CD8-positive, alpha-beta memory T cell (primary cell): Measurements from ENCODE around the gene MORC2. TPM values are rescaled to one million over a fixed set of nuclear protein-coding genes. Genes with fewer than 3 reads are reported as not detected.

Experiments used
- CTCF ChIA-PET: fragments of 350-600 bp; sonication (Branson Sonifier 250); formaldehyde crosslinking; loops from one replicate; lab custom pipeline; 2021; ENCODE audit warnings: antibody characterized with exemption; lab: Charles Lee
- POLR2A ChIA-PET: fragments of 350-600 bp; sonication (Branson Sonifier 250); formaldehyde crosslinking; loops from one replicate; lab custom pipeline; 2021; ENCODE audit warnings: antibody characterized with exemption; lab: Charles Lee
- DNase-seq, 5 donors: peaks; one replicate each; pipeline versions ENCODE4 v3.0.0 to v3.0.0-alpha.2; 2020 to 2022; ENCODE audit warnings: mixed read lengths in 1 of 5
- H3K27ac ChIP-seq: one replicate; pipeline ENCODE4 v1.7.0; 2013; ENCODE audit warnings: low read depth, mild to moderate bottlenecking, low read length, moderate library complexity
- H3K27me3 ChIP-seq: 2 replicates; pipeline ENCODE4 v1.7.0; 2013; ENCODE audit warnings: low read length, mild to moderate bottlenecking; ENCODE audit not compliant: insufficient read depth, poor library complexity, severe bottlenecking
- H3K36me3 ChIP-seq: 2 replicates; pipeline ENCODE4 v1.7.0; 2013; ENCODE audit warnings: mild to moderate bottlenecking, low read length, moderate library complexity; ENCODE audit not compliant: insufficient read depth
- H3K4me1 ChIP-seq: 2 replicates; pipeline ENCODE4 v1.7.0; 2013; ENCODE audit warnings: mild to moderate bottlenecking, low read length, moderate library complexity; ENCODE audit not compliant: insufficient read depth
- H3K4me3 ChIP-seq: 2 replicates; pipeline ENCODE4 v1.7.0; 2013; ENCODE audit warnings: mild to moderate bottlenecking, low read length
- H3K9me3 ChIP-seq: 2 replicates; pipeline ENCODE4 v1.7.0; 2013; ENCODE audit warnings: mild to moderate bottlenecking, low read length
- H3K27ac Mint-ChIP-seq, 8 donors: one replicate each; pipeline ENCODE4 v1.8.0; 2020 to 2021; ENCODE audit warnings: mixed read lengths in 8 of 8, mild to moderate bottlenecking in 6 of 8, inconsistent platforms in 3 of 8, moderate library complexity in 3 of 8
- H3K27me3 Mint-ChIP-seq, 2 donors: one replicate each; pipeline ENCODE4 v1.8.0; 2020 to 2021; ENCODE audit warnings: mixed read lengths in 2 of 2, mild to moderate bottlenecking in 1 of 2, moderate library complexity in 1 of 2
- H3K36me3 Mint-ChIP-seq, 3 donors: one replicate each; pipeline ENCODE4 v1.8.0; 2020 to 2021; ENCODE audit warnings: mixed read lengths in 3 of 3, inconsistent platforms in 1 of 3, mild to moderate bottlenecking in 1 of 3
- H3K4me1 Mint-ChIP-seq, 3 donors: one replicate each; pipeline ENCODE4 v1.8.0; 2020 to 2021; ENCODE audit warnings: mixed read lengths in 3 of 3, inconsistent platforms in 1 of 3, mild to moderate bottlenecking in 1 of 3
- H3K4me3 Mint-ChIP-seq, 7 donors: one replicate each; pipeline ENCODE4 v1.8.0; 2020 to 2021; ENCODE audit warnings: mixed read lengths in 7 of 7, mild to moderate bottlenecking in 6 of 7, moderate library complexity in 4 of 7, inconsistent platforms in 2 of 7
- H3K9me3 Mint-ChIP-seq, 5 donors: one replicate each; pipeline ENCODE4 v1.8.0; 2020 to 2022; ENCODE audit warnings: mixed read lengths in 5 of 5, mild to moderate bottlenecking in 3 of 5, moderate library complexity in 2 of 5, inconsistent platforms in 1 of 5
- polyA plus RNA-seq: library from polyadenylated mRNA; unstranded; fragments of 300-500 nt; fragmentation: Illumina TruSeq; gene quantifications from one replicate; pipeline ENCODE4 v1.2.3, GENCODE V29; 2021
- total RNA-seq, 2 experiments: library from RNA; stranded (reverse); gene quantifications; one replicate each; pipeline ENCODE4 v1.2.3, GENCODE V29; 2021

MORC2 gene
- total and polyA plus RNA-seq, 3 experiments from 2014 or later, result 13.0 to 29.9 (median 28.7) TPM

DNA sequence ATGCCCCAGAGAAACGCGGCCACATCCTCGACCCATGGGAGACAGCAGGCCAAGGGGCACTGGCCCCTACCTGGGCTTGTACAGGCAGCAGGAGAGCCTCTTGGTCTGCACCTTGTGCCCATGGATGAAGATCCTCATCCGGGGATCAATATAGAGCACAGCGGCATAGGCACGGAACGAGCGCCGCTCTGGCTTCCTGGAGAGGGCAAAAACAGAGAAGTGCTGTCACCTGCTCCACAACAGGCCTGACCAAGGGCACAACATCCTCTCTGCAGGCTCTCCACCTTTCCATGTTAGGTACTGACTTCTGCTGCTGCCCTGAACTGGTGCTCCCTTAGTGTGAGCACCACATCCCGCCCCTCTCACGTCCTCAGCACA lies 27.2 kb downstream of the MORC2 start:
- ChIA-PET CTCF (interaction anchor here (0.6 to 1.6 kb wide), 3 partner anchors 18 to 307 kb away, joined by 3 to 9 read pairs (median 6); partner anchors contain the start of genes MORC2 and TUG1), POLR2A (interaction anchor here (0.6 to 2.6 kb wide), 4 partner anchors 18 to 349 kb away, joined by 3 to 15 read pairs (median 6); partner anchors contain the start of genes MORC2 and TUG1)
- Mint-ChIP-seq H3K27ac (peak overlapping the region; percentile 84 to 96 (median 92)), H3K4me1 (peaks cover 65 to 77% (median 75%) of the 10 kb centered on the region in 3 donors), H3K4me3 (peak overlapping the region; percentile 78 to 92 (median 87)), H3K9me3 (no peaks in the 10 kb centered on the region), H3K27me3 (no peaks in the 10 kb centered on the region), H3K36me3 (peaks cover 26 to 86% (median 29%) of the 10 kb centered on the region in 3 donors)
- H3K4me3 ChIP-seq, result peak overlapping the region; percentile 63
- H3K4me1 ChIP-seq, result peaks cover 88% of the 10 kb centered on the region
- no peaks in the 10 kb centered on the region for H3K27me3 ChIP-seq
- peaks cover 45% of the 10 kb centered on the region for H3K36me3 ChIP-seq
- DNase-seq, result peak in 1 of 5 donors; percentile 26
- no peak overlapping the region for H3K27ac ChIP-seq
- H3K9me3 ChIP-seq, result no peaks in the 10 kb centered on the region

DNA sequence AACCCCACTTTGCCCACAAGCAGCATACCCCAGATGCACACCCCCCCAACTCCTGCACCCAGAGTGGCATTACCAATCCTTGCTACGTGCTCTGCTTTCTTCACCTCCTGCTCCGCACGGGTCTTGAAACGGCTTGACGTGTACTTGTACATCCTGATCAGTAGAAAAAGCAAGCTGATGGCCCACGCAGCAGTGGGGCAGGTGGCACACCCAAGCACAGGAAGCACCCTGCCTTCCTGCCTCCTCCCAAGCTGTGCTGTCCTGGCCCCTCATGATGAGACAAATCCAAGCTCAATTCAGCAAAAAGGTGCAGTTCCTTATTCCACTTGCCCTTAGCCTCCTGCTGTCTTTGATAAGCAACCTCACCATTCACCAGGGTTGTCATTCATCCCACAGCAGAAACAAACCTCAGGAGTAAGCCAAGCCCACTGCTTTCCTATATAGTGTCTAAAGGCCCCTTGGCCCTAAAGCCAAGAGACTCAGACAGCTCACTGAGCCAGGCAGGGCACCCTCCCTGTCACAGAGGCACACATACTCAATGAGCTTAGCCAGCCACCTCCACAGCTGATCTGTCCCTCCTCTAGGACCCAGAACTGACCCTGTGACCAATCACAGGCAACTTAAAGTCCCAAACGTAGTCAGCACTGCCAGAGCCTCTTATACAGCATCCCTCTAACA lies 27.8 kb downstream of the MORC2 start:
- Histone ChIP-seq H3K4me1 (peaks cover 92% of the 10 kb centered on the region), H3K9me3 (no peaks in the 10 kb centered on the region), H3K36me3 (peaks cover 45% of the 10 kb centered on the region), H3K4me3 (peak overlapping the region; percentile 63), H3K27me3 (no peaks in the 10 kb centered on the region), H3K27ac (peak overlapping the region; percentile 17)
- peak overlapping the region; percentile 78 to 92 (median 87) for H3K4me3 Mint-ChIP-seq
- H3K27ac Mint-ChIP-seq, result peak overlapping the region; percentile 83 to 96 (median 92)
- peak in 4 of 5 donors; percentile 16 to 62 (median 49) for DNase-seq
- ChIA-PET POLR2A (interaction anchor here (0.6 to 2.6 kb wide), 6 partner anchors 18 to 517 kb away, joined by 3 to 15 read pairs (median 4); partner anchors contain the start of genes MORC2 and TUG1), CTCF (interaction anchor here (0.6 to 2.3 kb wide), 7 partner anchors 17 to 306 kb away, joined by 3 to 9 read pairs (median 3); partner anchors contain the start of genes MORC2 and TUG1)
- peaks cover 26 to 86% (median 30%) of the 10 kb centered on the region in 3 donors for H3K36me3 Mint-ChIP-seq
- no peaks in the 10 kb centered on the region for H3K27me3 Mint-ChIP-seq
- H3K9me3 Mint-ChIP-seq, result no peaks in the 10 kb centered on the region
- H3K4me1 Mint-ChIP-seq, result peaks cover 67 to 83% (median 77%) of the 10 kb centered on the region in 3 donors

GRCh38 chr22:30934053-30934452 lies 34.5 kb downstream of the MORC2 start:
- no peak overlapping the region for H3K27ac ChIP-seq
- no peak overlapping the region for H3K4me3 ChIP-seq
- peak overlapping the region in 1 of 8 donors; percentile 84 for H3K27ac Mint-ChIP-seq
- peaks cover 32 to 94% (median 44%) of the 10 kb centered on the region in 3 donors for H3K36me3 Mint-ChIP-seq
- DNase-seq, result no peak
- H3K9me3 Mint-ChIP-seq, result no peaks in the 10 kb centered on the region
- peaks cover 58% of the 10 kb centered on the region for H3K4me1 ChIP-seq
- H3K27me3 ChIP-seq, result no peaks in the 10 kb centered on the region
- no peaks in the 10 kb centered on the region for H3K27me3 Mint-ChIP-seq
- peaks cover 35 to 39% (median 39%) of the 10 kb centered on the region in 3 donors for H3K4me1 Mint-ChIP-seq
- CTCF ChIA-PET, result interaction anchor here (1.1 to 2.0 kb wide), 2 partner anchors 14 to 151 kb away, joined by 4 to 5 read pairs; no protein-coding TSS in a partner anchor
- no peaks in the 10 kb centered on the region for H3K9me3 ChIP-seq
- POLR2A ChIA-PET, result no interaction called here
- no peak overlapping the region for H3K4me3 Mint-ChIP-seq
- peaks cover 86% of the 10 kb centered on the region for H3K36me3 ChIP-seq

- no peaks in the 10 kb centered on the region for H3K9me3 Mint-ChIP-seq
- H3K27me3 Mint-ChIP-seq, result no peaks in the 10 kb centered on the region
- peak overlapping the region in 5 of 8 donors; percentile 29 to 84 (median 70) for H3K27ac Mint-ChIP-seq
- Histone ChIP-seq H3K36me3 (peaks cover 92% of the 10 kb centered on the region), H3K4me3 (no peak overlapping the region), H3K27me3 (no peaks in the 10 kb centered on the region), H3K9me3 (no peaks in the 10 kb centered on the region), H3K4me1 (peaks cover 52% of the 10 kb centered on the region), H3K27ac (no peak overlapping the region)
- H3K4me3 Mint-ChIP-seq, result no peak overlapping the region
- DNase-seq, result no peak
- peaks cover 31 to 36% (median 35%) of the 10 kb centered on the region in 3 donors for H3K4me1 Mint-ChIP-seq
- POLR2A ChIA-PET, result no interaction called here
- H3K36me3 Mint-ChIP-seq, result peaks cover 32 to 96% (median 42%) of the 10 kb centered on the region in 3 donors
- CTCF ChIA-PET, result interaction anchor here (2.0 kb wide), 1 partner anchor 151 kb away, joined by 4 read pairs; no protein-coding TSS in a partner anchor
These were observed 35.1 kb downstream of the MORC2 start for GRCh38 chr22:30933457-30933856.

GRCh38 chr22:30932661-30933060 lies 35.9 kb downstream of the MORC2 start:
- Histone ChIP-seq H3K36me3 (peaks cover 93% of the 10 kb centered on the region), H3K4me3 (no peak overlapping the region), H3K27ac (no peak overlapping the region), H3K27me3 (no peaks in the 10 kb centered on the region), H3K4me1 (peaks cover 44% of the 10 kb centered on the region), H3K9me3 (no peaks in the 10 kb centered on the region)
- H3K9me3 Mint-ChIP-seq, result no peaks in the 10 kb centered on the region
- DNase-seq, result no peak
- H3K4me3 Mint-ChIP-seq, result no peak overlapping the region
- peaks cover 26 to 31% (median 30%) of the 10 kb centered on the region in 3 donors for H3K4me1 Mint-ChIP-seq
- ChIA-PET CTCF (interaction anchor here (2.0 kb wide), 1 partner anchor 152 kb away, joined by 4 read pairs; no protein-coding TSS in a partner anchor), POLR2A (no interaction called here)
- peaks cover 32 to 97% (median 47%) of the 10 kb centered on the region in 3 donors for H3K36me3 Mint-ChIP-seq
- peak overlapping the region in 2 of 8 donors; percentile 48 to 73 for H3K27ac Mint-ChIP-seq
- H3K27me3 Mint-ChIP-seq, result no peaks in the 10 kb centered on the region

- H3K27ac Mint-ChIP-seq, result peak overlapping the region in 7 of 8 donors; percentile 20 to 89 (median 82)
- Histone ChIP-seq H3K36me3 (peaks cover 93% of the 10 kb centered on the region), H3K27ac (no peak overlapping the region), H3K9me3 (no peaks in the 10 kb centered on the region), H3K4me3 (no peak overlapping the region), H3K4me1 (peaks cover 35% of the 10 kb centered on the region), H3K27me3 (no peaks in the 10 kb centered on the region)
- H3K4me3 Mint-ChIP-seq, result no peak overlapping the region
- ChIA-PET POLR2A (no interaction called here), CTCF (no interaction called here)
- no peak for DNase-seq
- H3K36me3 Mint-ChIP-seq, result peaks cover 29 to 97% (median 50%) of the 10 kb centered on the region in 3 donors
- peaks cover 0 to 1% of the 10 kb centered on the region in 2 donors for H3K27me3 Mint-ChIP-seq
- H3K4me1 Mint-ChIP-seq, result peaks cover 22 to 29% (median 28%) of the 10 kb centered on the region in 3 donors
- H3K9me3 Mint-ChIP-seq, result no peaks in the 10 kb centered on the region
These were observed 36.9 kb downstream of the MORC2 start for GRCh38 chr22:30931541-30932300.

DNA sequence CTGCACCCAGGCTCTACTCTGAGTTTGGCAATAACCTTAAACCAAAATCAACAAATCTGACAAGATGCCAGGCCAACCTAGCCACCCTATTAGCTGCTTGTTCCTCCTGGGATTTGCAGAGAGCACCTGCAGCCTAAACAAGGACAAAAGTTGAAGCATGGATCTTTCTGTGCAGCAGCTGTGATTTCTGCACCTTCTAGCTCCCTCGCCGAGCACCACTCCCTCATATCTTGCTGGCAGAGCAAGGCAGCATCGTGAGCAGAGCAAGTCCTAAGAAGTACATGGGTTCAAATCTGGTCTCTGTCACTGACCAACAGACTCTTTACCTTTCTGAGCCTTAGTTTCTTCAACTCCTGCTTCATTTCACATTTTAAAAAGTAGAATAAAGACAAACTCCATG lies 38.3 kb downstream of the MORC2 start:
- H3K4me3 Mint-ChIP-seq, result no peak overlapping the region

More for the DNA sequence above, 38.3 kb downstream of the MORC2 start:
- H3K9me3 ChIP-seq, result no peaks in the 10 kb centered on the region
- no peaks in the 10 kb centered on the region for H3K27me3 ChIP-seq
- Mint-ChIP-seq H3K4me1 (peaks cover 9 to 23% (median 19%) of the 10 kb centered on the region in 3 donors), H3K27me3 (peaks cover 0 to 1% of the 10 kb centered on the region in 2 donors), H3K27ac (peak overlapping the region in 7 of 8 donors; percentile 7 to 69 (median 51)), H3K36me3 (peaks cover 20 to 95% (median 42%) of the 10 kb centered on the region in 3 donors), H3K9me3 (no peaks in the 10 kb centered on the region)
- POLR2A ChIA-PET, result no interaction called here
- CTCF ChIA-PET, result interaction anchor here (1.0 to 1.1 kb wide), 2 partner anchors 10 to 150 kb away, joined by 3 to 4 read pairs; no protein-coding TSS in a partner anchor
- H3K4me1 ChIP-seq, result peaks cover 24% of the 10 kb centered on the region
- no peak overlapping the region for H3K4me3 ChIP-seq
- peaks cover 80% of the 10 kb centered on the region for H3K36me3 ChIP-seq
- no peak for DNase-seq
- no peak overlapping the region for H3K27ac ChIP-seq
